RPMI8226 (cell line): ENCODE results near the gene GPR149.
A peak's percentile ranks its signal among the peaks of the same experiment; 100 is the strongest.

Source experiments
- DNase-seq: peaks from one replicate; pipeline ENCODE4 v3.0.0-alpha.2; 2015

GPR149 gene

DNA sequence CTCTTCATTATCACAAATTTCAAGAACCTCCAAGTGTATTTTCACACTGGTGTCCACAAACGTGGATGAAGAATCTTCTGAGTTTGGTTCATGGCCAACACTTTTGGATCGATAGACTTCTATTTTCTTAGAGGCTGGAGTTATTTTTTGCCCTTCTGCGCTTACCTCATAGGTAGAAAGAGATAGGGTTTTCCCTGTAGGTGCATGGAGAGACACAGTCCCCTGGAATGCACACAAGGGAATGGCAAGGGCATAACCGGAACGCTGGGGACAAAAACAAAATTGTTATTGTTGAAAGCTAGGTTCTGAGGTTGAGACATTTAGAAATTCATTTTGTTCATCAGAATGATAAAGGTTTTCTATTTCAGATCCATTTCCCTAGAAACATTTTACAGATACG lies 92.0 kb downstream of the GPR149 start:
- no peak for DNase-seq

DNA sequence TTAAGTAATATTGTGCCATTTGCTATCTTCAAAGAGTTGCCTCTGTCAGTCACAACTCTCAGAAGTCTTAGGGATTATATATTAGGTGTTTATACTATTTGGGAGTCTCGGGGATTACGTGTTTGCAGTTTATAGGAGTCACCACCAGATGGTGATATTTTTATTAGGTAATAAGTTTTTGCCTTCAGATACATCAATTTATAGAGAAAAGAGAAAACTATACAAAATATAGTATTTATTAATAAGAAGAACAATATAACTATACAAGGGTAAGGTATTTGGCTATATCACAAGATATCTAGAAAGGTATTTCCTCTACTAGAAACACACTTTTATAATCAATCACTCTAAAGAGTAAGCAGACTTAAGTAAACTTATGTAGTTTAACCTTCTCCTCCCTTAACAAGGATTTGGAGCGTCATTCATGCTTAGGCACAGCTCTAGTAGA lies 95.0 kb downstream of the GPR149 start:
- DNase-seq, result peak; percentile 59

DNA sequence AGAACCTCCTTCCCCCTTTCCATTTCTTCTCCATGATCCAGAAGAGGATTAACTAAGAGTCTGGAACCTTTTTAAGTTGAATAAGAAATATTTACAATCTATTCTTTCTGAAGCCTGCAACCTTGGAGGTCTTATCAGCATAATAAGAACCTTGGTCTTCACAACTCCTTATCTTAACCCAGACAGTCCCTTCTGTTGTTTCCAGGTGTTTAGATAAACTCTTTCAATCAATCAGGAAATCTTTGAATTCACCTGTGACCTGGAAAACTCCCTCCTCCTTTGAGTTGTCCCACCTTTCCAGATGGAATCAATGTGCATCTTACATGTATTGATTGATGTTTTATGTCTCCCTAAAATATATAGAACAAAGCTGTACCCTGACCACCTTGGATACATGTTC lies 102.1 kb downstream of the GPR149 start:
- no peak for DNase-seq

DNA sequence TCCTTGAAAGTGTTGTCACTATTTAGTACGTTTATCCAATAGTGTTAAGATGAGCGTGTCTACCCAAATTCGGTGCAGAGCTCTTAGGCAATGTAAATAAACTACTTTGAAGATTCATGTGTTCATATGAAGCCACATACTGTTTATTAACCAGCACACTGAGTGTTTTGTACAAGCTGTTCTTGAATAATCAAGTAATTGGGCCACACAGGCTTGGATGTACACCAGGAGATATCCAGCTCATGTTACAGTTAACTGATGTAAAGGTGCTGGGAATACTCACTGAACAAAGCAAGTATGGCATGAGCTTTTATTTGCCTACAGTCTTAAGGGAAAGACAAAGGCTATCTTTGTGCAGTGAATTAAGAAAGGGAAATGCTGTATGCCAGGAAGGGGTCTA lies 105.1 kb downstream of the GPR149 start:
- no peak for DNase-seq

DNA sequence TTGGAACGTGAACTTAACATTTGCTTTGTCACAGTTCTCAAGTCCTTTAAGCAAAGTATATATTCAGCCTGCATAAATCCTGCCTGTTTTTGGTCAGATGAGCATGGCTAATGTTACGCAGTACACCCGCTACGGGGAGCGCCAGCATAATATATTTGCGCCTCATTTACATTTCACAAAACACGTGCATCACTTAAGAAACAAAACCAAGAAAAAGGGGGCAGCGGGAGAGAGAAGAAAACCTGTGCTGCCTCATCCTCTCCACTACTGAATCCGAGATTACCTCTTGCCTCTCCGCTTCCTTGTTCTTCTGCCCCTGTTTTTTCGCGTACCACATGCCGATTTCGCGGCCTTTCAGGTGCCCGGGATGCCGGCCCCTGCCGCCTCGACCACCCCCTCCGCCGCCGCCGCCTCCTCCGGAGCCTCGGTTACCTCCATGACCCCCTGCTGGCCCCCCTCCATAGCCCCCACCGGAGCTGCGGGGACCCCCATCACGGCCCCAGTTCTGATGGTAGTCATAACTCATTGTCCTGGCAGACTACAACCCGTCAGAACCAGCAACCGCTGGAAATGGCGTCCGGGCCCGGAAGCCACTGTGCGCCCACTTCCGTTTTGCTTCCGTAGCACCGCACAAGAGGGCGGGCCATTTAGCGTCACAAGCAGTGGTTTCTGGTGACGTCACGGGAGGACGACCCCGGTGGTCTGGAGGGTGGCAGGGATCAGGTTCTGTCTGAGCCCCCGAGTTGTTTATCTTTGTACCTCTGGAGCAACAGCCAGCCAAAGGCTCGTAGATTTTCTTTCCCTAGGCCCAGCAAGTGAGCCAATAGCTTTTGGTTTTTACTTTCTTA lies 105.9 kb downstream of the GPR149 start, which contains the start of gene DHX36:
Gene DHX36 (minus strand): TSS at position 597 of the 848 bp plus-strand sequence. CDS start 71 bp downstream, at position 526.
- DNase-seq, result peak; percentile 96

DNA sequence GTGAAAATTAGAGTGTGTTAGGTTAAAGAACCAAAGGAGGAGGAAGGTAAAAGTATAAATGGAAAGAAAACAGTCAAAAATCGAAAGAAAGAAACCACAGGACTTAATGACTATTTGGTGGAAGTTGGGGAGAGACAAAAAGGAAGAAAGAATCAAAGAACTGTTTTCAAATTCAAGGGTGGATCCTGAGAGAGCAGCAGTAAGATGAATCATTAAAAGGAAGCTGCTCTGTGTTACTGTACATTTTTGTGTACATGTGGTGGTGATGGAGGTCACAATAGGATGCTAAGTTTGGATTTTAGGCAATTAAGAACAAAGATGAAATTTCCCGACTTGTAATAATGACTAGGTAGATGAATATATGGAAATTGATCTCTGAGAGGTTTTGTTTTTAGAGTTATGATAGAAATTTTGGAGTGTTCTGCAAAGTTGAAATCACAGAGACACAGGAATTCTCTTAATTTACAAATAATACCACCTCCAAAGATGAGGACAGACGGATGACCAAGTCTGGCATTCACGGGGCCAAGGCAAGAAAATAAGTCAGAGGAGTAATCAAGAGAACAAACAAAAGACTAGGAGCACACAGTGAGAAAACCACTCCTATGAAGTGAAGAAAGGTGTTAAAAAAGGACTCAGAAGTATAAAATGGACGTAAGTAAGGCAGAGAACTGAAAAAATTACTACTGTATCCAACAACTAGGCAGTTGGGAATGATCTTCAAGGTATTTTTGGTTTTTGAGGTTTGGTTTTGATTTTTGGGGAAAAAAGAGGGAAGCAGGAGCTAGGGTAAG lies 112.8 kb downstream of the GPR149 start:
- DNase-seq, result no peak

DNA sequence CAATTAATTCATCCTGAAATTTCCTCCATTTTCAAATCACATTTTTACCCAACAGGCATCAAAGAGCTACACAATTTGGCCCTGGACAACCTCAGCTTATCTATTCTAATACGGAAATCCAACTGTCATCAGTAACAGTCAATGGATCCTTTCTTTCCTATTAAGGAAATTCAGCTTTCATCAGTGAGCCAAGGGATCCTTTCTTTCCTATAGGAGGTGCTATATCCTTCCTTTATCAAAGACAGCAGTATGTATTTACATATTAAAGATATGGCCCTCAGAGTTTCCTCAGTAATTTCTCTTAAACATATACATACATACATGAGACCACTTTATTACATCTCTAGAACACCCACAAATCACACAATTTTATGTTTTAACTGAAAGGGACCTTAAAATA lies 115.8 kb downstream of the GPR149 start:
- DNase-seq, result no peak

DNA sequence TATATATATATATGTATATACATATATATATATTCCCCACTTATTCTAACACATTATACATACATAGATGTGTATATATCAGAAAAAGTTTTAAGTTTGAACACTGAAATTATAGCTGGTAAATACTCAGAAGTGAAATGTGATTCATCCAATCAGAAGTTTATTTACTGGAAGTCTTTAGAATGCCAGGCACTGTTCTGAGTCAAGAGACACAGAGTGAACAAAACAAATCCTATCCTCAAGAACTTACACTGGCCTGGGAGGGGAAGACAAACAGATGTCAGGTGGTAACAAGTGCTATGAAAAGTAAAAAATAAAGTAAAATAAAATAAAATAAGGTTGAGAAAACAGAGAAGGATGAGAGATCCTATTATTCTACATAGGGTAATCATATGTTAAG lies 119.2 kb downstream of the GPR149 start:
- no peak for DNase-seq

DNA sequence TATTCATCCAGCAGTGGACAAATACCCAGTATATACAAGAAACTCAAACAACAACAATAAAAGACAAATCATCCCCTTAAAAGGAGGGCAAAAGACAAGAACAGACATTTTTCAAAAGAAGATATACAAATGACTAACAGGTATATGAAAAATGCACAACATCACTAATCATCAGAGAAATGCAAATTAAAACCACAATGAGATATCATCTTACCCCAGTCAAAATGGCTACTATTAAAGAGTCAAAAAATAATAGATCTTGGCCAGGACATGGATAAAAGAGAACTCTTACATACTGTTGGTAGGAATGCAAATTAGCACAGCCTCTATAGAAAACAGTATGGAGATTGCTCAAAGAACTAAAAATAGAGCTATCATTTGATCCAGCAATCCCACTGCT lies 122.6 kb downstream of the GPR149 start:
- DNase-seq, result no peak

DNA sequence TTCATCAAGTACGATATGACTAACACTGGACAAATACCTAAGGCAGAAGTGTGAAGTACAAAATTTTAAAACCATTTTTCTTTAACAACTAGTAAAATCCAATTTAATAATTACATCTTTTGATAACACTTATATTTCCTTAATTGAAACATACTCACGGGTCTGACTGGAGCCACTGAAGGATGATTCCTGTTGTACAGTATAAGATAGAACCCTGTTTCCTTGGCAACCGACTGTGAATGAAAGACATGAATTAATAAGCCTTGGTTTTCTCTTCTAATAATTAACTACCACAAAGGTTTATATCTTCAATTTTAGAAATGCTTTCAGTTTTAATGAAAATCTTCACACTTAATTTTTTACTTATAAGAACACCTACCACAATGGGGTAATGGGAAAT lies 125.1 kb downstream of the GPR149 start:
- no peak for DNase-seq

DNA sequence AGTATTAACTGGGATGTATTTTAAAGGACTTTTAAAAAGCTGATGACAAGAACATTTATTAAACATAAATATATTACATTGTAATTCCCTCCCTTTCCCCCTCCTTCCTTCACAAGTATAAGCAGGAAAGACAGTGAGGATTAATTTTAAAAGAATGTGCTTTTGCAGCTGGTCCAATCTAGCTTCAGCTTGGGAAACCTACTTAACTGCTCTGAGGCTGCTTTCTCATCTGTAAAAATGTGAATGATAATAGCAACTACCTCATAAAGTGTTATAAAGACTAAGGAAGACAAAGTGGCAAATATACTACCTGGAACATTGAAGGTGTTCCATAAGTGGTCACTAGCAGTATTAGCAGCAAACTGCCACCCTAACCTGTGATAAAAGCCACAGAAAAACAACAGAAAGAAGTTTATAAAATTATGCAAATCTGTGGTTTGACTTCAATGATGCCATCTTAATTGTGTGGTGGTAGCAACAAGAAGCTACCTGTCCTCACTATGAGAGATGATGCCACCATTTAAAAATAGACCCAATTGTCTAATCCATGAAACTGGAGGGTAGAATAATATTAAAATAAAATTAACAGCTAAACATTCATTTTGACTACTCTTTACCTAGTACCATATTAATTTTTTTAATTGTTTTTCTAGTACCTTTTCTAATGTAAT lies 125.7 kb downstream of the GPR149 start:
- no peak for DNase-seq

DNA sequence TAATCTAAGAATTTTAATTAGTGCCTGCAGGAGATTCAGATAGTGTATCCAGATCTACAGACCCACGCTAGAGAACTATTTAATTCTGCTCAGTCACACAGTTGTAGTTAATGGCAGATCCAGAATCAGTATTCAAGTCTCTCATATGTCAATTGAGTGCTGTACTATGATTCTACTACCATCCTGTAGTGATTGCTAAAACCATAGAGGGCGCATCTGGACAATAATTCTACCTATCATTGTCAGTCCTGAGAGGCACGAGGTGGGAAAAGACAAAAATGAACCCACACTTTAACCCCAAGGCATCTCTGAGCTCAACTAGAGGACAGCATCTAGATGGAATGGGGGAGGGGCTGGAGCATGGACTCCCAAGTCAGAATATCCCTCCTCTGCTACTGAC lies 128.4 kb downstream of the GPR149 start:
- no peak for DNase-seq

DNA sequence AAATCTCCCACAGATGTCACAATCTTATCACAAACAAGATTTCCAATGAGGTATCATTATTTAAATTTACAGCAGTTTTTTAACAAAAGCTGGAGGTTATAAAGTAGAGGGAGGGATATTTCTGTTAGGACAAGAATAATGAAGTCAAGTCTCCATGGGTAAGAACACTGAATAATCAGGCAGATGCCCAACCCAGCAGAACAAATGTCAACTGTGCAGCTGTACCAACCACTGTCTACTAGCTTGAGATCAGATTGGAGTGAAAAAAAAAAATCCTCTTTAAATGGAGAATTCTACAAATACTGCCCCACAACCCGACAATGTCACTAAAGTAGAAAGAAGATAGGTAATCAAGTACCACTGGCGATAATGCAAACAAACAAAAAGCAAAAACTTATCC lies 136.0 kb downstream of the GPR149 start:
- DNase-seq, result no peak

DNA sequence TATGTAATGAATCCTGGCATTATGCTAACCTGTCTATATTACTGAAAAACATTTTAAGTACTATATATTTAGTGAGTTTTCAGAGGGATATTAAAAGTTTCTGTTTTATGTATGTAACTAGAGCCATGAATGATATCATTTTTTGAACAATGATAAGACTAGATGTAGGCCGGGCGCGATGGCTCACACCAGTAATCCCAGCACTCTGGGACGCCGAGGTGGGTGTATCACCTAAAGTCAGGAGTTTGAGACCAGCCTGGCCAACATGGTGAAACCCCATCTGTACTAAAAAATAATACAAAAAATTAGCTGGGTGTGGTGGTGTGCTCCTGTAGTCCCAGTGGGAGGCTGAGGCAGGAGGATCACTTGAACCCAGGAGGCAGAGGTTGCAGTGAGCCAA lies 139.8 kb downstream of the GPR149 start:
- DNase-seq, result no peak
